GM06990 (cell line): ENCODE results near the gene CNTNAP2.

Experiments
- DNase-seq: peaks from one replicate; pipeline ENCODE4 v3.0.0-alpha.2; 2011; ENCODE audit not compliant: insufficient read length; ENCODE audit errors: extremely low read depth
- H3K27me3 ChIP-seq: replicated peaks from 2 replicates; pipeline ENCODE4 v1.6.0; 2011; ENCODE audit warnings: low read length; ENCODE audit not compliant: control insufficient read depth, insufficient read depth
- H3K36me3 ChIP-seq: 2 replicates; pipeline ENCODE4 v1.5.1; 2011; ENCODE audit warnings: low read length; ENCODE audit not compliant: control insufficient read depth, insufficient read depth
- H3K4me3 ChIP-seq: replicated peaks from 2 replicates; pipeline ENCODE4 v1.5.1; 2011; ENCODE audit warnings: low read depth, mild to moderate bottlenecking, control low read depth, low read length
- TF ChIP-seq, protein P1 (sequence below): IDR thresholded peaks from 2 replicates; pipeline ENCODE4 v1.5.1; 2011; ENCODE audit warnings: low read length, control low read depth, mild to moderate bottlenecking, inconsistent platforms; ENCODE audit not compliant: insufficient read depth, poor library complexity, severe bottlenecking

CNTNAP2 gene

GRCh38 chr7:147646568-147646967, 1530.0 kb downstream of the CNTNAP2 start:
- Histone ChIP-seq H3K27me3 (no peaks in the 10 kb centered on the region), H3K36me3 (no peaks in the 10 kb centered on the region), H3K4me3 (no peak overlapping the region)
- TF ChIP-seq, protein P1, sequence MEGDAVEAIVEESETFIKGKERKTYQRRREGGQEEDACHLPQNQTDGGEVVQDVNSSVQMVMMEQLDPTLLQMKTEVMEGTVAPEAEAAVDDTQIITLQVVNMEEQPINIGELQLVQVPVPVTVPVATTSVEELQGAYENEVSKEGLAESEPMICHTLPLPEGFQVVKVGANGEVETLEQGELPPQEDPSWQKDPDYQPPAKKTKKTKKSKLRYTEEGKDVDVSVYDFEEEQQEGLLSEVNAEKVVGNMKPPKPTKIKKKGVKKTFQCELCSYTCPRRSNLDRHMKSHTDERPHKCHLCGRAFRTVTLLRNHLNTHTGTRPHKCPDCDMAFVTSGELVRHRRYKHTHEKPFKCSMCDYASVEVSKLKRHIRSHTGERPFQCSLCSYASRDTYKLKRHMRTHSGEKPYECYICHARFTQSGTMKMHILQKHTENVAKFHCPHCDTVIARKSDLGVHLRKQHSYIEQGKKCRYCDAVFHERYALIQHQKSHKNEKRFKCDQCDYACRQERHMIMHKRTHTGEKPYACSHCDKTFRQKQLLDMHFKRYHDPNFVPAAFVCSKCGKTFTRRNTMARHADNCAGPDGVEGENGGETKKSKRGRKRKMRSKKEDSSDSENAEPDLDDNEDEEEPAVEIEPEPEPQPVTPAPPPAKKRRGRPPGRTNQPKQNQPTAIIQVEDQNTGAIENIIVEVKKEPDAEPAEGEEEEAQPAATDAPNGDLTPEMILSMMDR: no peak
- DNase-seq: no peak

- no peaks in the 10 kb centered on the region for H3K36me3 ChIP-seq
- TF ChIP-seq, protein P1: no peak
- H3K4me3 ChIP-seq: no peak overlapping the region
- no peak for DNase-seq
- H3K27me3 ChIP-seq: no peaks in the 10 kb centered on the region
These were observed 1534.4 kb downstream of the CNTNAP2 start for GRCh38 chr7:147650991-147651390.

GRCh38 chr7:147651601-147652000, 1535.0 kb downstream of the CNTNAP2 start:
- no peak for DNase-seq
- Histone ChIP-seq H3K36me3 (no peaks in the 10 kb centered on the region), H3K27me3 (no peaks in the 10 kb centered on the region), H3K4me3 (no peak overlapping the region)
- TF ChIP-seq, protein P1: no peak

GRCh38 chr7:147653456-147653855, 1536.9 kb downstream of the CNTNAP2 start:
- H3K27me3 ChIP-seq: no peaks in the 10 kb centered on the region
- no peaks in the 10 kb centered on the region for H3K36me3 ChIP-seq
- DNase-seq: no peak
- H3K4me3 ChIP-seq: no peak overlapping the region
- TF ChIP-seq, protein P1: no peak

GRCh38 chr7:147658392-147658967, 1541.9 kb downstream of the CNTNAP2 start:
- no peak for DNase-seq
- H3K4me3 ChIP-seq: no peak overlapping the region
- H3K27me3 ChIP-seq: no peaks in the 10 kb centered on the region
- TF ChIP-seq, protein P1: no peak
- H3K36me3 ChIP-seq: no peaks in the 10 kb centered on the region
